ENCODE results near the gene MTR.

DNA sequence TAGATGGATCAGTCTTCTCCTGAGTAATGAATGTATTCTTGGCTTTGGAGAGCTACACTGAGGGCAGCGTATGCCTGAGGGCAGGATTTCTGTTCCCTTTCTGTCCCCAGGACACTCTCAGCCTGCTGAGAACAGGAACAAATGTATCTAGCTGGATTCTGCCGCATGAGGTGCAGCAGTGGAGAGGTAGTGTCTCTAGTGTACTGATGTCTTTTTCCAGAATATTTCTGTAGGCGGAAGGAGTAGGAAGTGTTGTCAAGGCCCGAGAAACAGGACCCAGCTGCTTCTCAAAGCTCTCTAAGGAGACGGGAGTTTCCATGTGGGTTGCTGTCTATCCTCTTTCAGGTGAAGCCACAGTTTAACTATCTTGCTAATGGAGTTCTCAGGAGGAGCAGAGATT lies 143.7 kb downstream of the MTR start:
- TF ChIP-seq, protein P1, sequence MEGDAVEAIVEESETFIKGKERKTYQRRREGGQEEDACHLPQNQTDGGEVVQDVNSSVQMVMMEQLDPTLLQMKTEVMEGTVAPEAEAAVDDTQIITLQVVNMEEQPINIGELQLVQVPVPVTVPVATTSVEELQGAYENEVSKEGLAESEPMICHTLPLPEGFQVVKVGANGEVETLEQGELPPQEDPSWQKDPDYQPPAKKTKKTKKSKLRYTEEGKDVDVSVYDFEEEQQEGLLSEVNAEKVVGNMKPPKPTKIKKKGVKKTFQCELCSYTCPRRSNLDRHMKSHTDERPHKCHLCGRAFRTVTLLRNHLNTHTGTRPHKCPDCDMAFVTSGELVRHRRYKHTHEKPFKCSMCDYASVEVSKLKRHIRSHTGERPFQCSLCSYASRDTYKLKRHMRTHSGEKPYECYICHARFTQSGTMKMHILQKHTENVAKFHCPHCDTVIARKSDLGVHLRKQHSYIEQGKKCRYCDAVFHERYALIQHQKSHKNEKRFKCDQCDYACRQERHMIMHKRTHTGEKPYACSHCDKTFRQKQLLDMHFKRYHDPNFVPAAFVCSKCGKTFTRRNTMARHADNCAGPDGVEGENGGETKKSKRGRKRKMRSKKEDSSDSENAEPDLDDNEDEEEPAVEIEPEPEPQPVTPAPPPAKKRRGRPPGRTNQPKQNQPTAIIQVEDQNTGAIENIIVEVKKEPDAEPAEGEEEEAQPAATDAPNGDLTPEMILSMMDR (IDR thresholded peaks at IDR 0.05), result no peak
- TF ChIP-seq POLR2A (IDR thresholded peaks at IDR 0.05), result no peak
